HT1080 (cell line): ENCODE measurements around the gene COL21A1. TPM values are rescaled to one million over a fixed set of nuclear protein-coding genes. Genes with fewer than 3 reads are reported as not detected.

Experiments
- DNase-seq: peaks from one replicate; pipeline ENCODE4 v3.0.0-alpha.2; 2015; ENCODE audit warnings: low read depth
- total RNA-seq: library from RNA; depleted of rRNA; stranded (reverse); fragments of >200 nt; shearing (Covaris generic); gene quantifications from 2 replicates; pipeline ENCODE4 v1.2.3, GENCODE V29; 2014

Gene COL21A1
- total RNA-seq, 1 experiment from 2014 or later = 0.08 TPM

GRCh38 chr6:56193846-56194245 is 53.5 kb downstream of the COL21A1 start:
- DNase-seq = peak; percentile 22

GRCh38 chr6:56188429-56188828 is 59.0 kb downstream of the COL21A1 start:
- no peak for DNase-seq

- DNase-seq = no peak
Measured at GRCh38 chr6:56187686-56188085, 59.7 kb downstream of the COL21A1 start.

GRCh38 chr6:56176741-56177140 is 70.6 kb downstream of the COL21A1 start:
- no peak for DNase-seq

GRCh38 chr6:56173228-56173627 is 74.2 kb downstream of the COL21A1 start:
- DNase-seq = no peak

GRCh38 chr6:56172144-56172543 is 75.2 kb downstream of the COL21A1 start:
- DNase-seq = no peak

- no peak for DNase-seq
Measured at GRCh38 chr6:56169366-56169765, 78.0 kb downstream of the COL21A1 start.

GRCh38 chr6:56168596-56168995 is 78.8 kb downstream of the COL21A1 start:
- DNase-seq = peak; percentile 32

- no peak for DNase-seq
Measured at GRCh38 chr6:56162081-56162480, 85.3 kb downstream of the COL21A1 start.

- DNase-seq = no peak
Measured at GRCh38 chr6:56160489-56160888, 86.9 kb downstream of the COL21A1 start.

- no peak for DNase-seq
Measured at GRCh38 chr6:56158571-56158970, 88.8 kb downstream of the COL21A1 start.

GRCh38 chr6:56156643-56157042 is 90.7 kb downstream of the COL21A1 start:
- peak; percentile 86 for DNase-seq

- no peak for DNase-seq
Measured at GRCh38 chr6:56155634-56156141, 91.7 kb downstream of the COL21A1 start.

- no peak for DNase-seq
Measured at GRCh38 chr6:56154076-56154475, 93.3 kb downstream of the COL21A1 start.

GRCh38 chr6:56152611-56153010 is 94.8 kb downstream of the COL21A1 start:
- DNase-seq = no peak

- no peak for DNase-seq
Measured at GRCh38 chr6:56151609-56152224, 95.7 kb downstream of the COL21A1 start.

- DNase-seq = no peak
Measured at GRCh38 chr6:56148488-56149186, 98.7 kb downstream of the COL21A1 start.

- DNase-seq = no peak
Measured at GRCh38 chr6:56147766-56148165, 99.6 kb downstream of the COL21A1 start.

- no peak for DNase-seq
Measured at GRCh38 chr6:56146086-56146485, 101.3 kb downstream of the COL21A1 start.

GRCh38 chr6:56145616-56146015 is 101.8 kb downstream of the COL21A1 start:
- DNase-seq = no peak

- peak; percentile 72 for DNase-seq
Measured at GRCh38 chr6:56144538-56145324, 102.6 kb downstream of the COL21A1 start.

- DNase-seq = peak; percentile 49
Measured at GRCh38 chr6:56143796-56144195, 103.6 kb downstream of the COL21A1 start.
